ENCODE data around the gene CST6. TPM values are rescaled to one million over a fixed set of nuclear protein-coding genes. Genes with fewer than 3 reads are reported as not detected.
A peak's percentile ranks its signal among the peaks of the same experiment; 100 is the strongest.

Gene CST6
- total RNA-seq, 2 donors from 2014 or later, result 2.1 to 4.2 TPM

- Mint-ChIP-seq H3K36me3 (ENCODE audit: low read depth) (no peaks in the 10 kb centered on the region), H3K4me1 (peaks cover 35% of the 10 kb centered on the region), H3K27ac (no peak overlapping the region), H3K9me3 (no peaks in the 10 kb centered on the region), H3K27me3 (ENCODE audit: insufficient read depth) (peaks cover 8% of the 10 kb centered on the region), H3K4me3 (no peak overlapping the region)
- H3K4me1 ChIP-seq (ENCODE audit: control insufficient read depth, insufficient read depth, low read length), result peaks cover 28% of the 10 kb centered on the region
- no peak overlapping the region for H3K27ac ChIP-seq (ENCODE audit: low read depth, low read length)
- no peaks in the 10 kb centered on the region for H3K9me3 ChIP-seq (ENCODE audit: control insufficient read depth, low read length)
- DNase-seq, result peak; percentile 88
- no peak overlapping the region for H3K4me3 ChIP-seq (ENCODE audit: low read length)
- H3K27me3 ChIP-seq (ENCODE audit: control insufficient read depth, insufficient read depth, low read length, poor library complexity, severe bottlenecking), result no peaks in the 10 kb centered on the region
- no peak overlapping the region for H3K9ac ChIP-seq (ENCODE audit: extremely low read depth, low read length, poor library complexity, severe bottlenecking)
- 80 to 81% methylated on average over 11 to 14 of the region's 14 CpGs for WGBS, 2 experiments (ENCODE audit: insufficient coverage in 1 of 2, insufficient read length in 1 of 2)
- no peaks in the 10 kb centered on the region for H3K36me3 ChIP-seq (ENCODE audit: control insufficient read depth, insufficient read depth, low read length)
- no peak for TF ChIP-seq CTCF (conservative IDR thresholded peaks at IDR 0.05)
Measured at GRCh38 chr11:66011239-66011784, 496 bp upstream of the CST6 start.

GRCh38 chr11:66012371-66012945, 650 bp downstream of the CST6 start:
- no peak overlapping the region for H3K4me3 ChIP-seq (ENCODE audit: low read length)
- no peak for DNase-seq
- no peaks in the 10 kb centered on the region for H3K9me3 ChIP-seq (ENCODE audit: control insufficient read depth, low read length)
- Mint-ChIP-seq H3K27me3 (ENCODE audit: insufficient read depth) (peaks cover 8% of the 10 kb centered on the region), H3K27ac (no peak overlapping the region), H3K4me3 (no peak overlapping the region), H3K9me3 (no peaks in the 10 kb centered on the region), H3K36me3 (ENCODE audit: low read depth) (no peaks in the 10 kb centered on the region), H3K4me1 (peaks cover 25% of the 10 kb centered on the region)
- H3K9ac ChIP-seq (ENCODE audit: extremely low read depth, low read length, poor library complexity, severe bottlenecking), result no peak overlapping the region
- peaks cover 17% of the 10 kb centered on the region for H3K4me1 ChIP-seq (ENCODE audit: control insufficient read depth, insufficient read depth, low read length)
- H3K36me3 ChIP-seq (ENCODE audit: control insufficient read depth, insufficient read depth, low read length), result no peaks in the 10 kb centered on the region
- no peak for TF ChIP-seq CTCF (conservative IDR thresholded peaks at IDR 0.05)
- no peaks in the 10 kb centered on the region for H3K27me3 ChIP-seq (ENCODE audit: control insufficient read depth, insufficient read depth, low read length, poor library complexity, severe bottlenecking)
- WGBS, 2 experiments (ENCODE audit: insufficient coverage in 1 of 2, insufficient read length in 1 of 2), result 84 to 90% methylated on average over 7 to 11 of the region's 12 CpGs
- no peak overlapping the region for H3K27ac ChIP-seq (ENCODE audit: low read depth, low read length)

- Histone ChIP-seq H3K36me3 (ENCODE audit: control insufficient read depth, insufficient read depth, low read length) (no peaks in the 10 kb centered on the region), H3K4me1 (ENCODE audit: control insufficient read depth, insufficient read depth, low read length) (peaks cover 11% of the 10 kb centered on the region), H3K9me3 (ENCODE audit: control insufficient read depth, low read length) (no peaks in the 10 kb centered on the region), H3K4me3 (ENCODE audit: low read length) (no peak overlapping the region), H3K27ac (ENCODE audit: low read depth, low read length) (no peak overlapping the region), H3K27me3 (ENCODE audit: control insufficient read depth, insufficient read depth, low read length, poor library complexity, severe bottlenecking) (no peaks in the 10 kb centered on the region), H3K9ac (ENCODE audit: extremely low read depth, low read length, poor library complexity, severe bottlenecking) (no peak overlapping the region)
- Mint-ChIP-seq H3K36me3 (ENCODE audit: low read depth) (no peaks in the 10 kb centered on the region), H3K27ac (no peak overlapping the region), H3K9me3 (no peaks in the 10 kb centered on the region), H3K4me3 (no peak overlapping the region), H3K4me1 (peaks cover 20% of the 10 kb centered on the region), H3K27me3 (ENCODE audit: insufficient read depth) (peaks cover 8% of the 10 kb centered on the region)
- no peak for TF ChIP-seq CTCF (conservative IDR thresholded peaks at IDR 0.05)
- 87 to 91% methylated on average over 9 to 12 of the region's 12 CpGs for WGBS, 2 experiments (ENCODE audit: insufficient coverage in 1 of 2, insufficient read length in 1 of 2)
- peak; percentile 64 for DNase-seq
Measured at GRCh38 chr11:66012946-66013761, 1.3 kb downstream of the CST6 start.

Data from endodermal cell (in vitro differentiated cells).